Adrenal gland (tissue), 12 donors: ENCODE data around the gene RNU1-1. TPM values are rescaled to one million over a fixed set of nuclear protein-coding genes. Genes with fewer than 3 reads are reported as not detected.
"Not testable (repeated sequence)": the region's sequence is repeated elsewhere in the genome, so short reads cannot be mapped to it uniquely, and the experiment has no call there.

Source experiments
- DNase-seq, 7 donors: peaks; one replicate each; pipeline ENCODE4 v3.0.0-alpha.2; 2019 to 2020
- H3K27ac ChIP-seq, 5 donors: fragments of 200-600 bp; sonication (generic) in 4 of 5; 1 replicate in 3 of 5; 2 replicates in 2 of 5; pipeline versions ENCODE4 v1.5.1 to v1.8.0; 2016 to 2020; ENCODE audit warnings: mild to moderate bottlenecking in 1 of 5
- H3K27me3 ChIP-seq: fragments of 200-600 bp; 2 replicates; pipeline ENCODE4 v1.8.0; 2021
- H3K36me3 ChIP-seq, 2 donors: fragments of 200-600 bp; replicated peaks in 1 of 2; 1 replicate in 1 of 2; 2 replicates in 1 of 2; pipeline versions ENCODE4 v1.5.1 to v1.8.0; 2018 to 2022
- H3K4me1 ChIP-seq, 2 donors: fragments of 200-600 bp; replicated peaks in 1 of 2; 1 replicate in 1 of 2; 2 replicates in 1 of 2; pipeline versions ENCODE4 v1.5.1 to v1.8.0; 2018 to 2021
- H3K4me3 ChIP-seq, 4 donors: fragments of 200-600 bp; sonication (generic) in 3 of 4; one replicate each; pipeline ENCODE4 v1.5.1; 2016 to 2018
- H3K9me3 ChIP-seq, 3 donors: fragments of 200-600 bp; sonication (generic) in 1 of 3; replicated peaks in 1 of 3; 1 replicate in 2 of 3; 2 replicates in 1 of 3; pipeline versions ENCODE4 v1.5.1 to v1.8.0; 2016 to 2021
- CTCF ChIP-seq, 6 experiments: fragments of 450-650 bp in 4 of 6; fragments of 200-600 bp in 2 of 6; sonication (generic) in 1 of 6; IDR thresholded peaks; 1 replicate in 5 of 6; 2 replicates in 1 of 6; pipeline versions ENCODE4 v1.5.1 to v1.8.0; 2016 to 2021; ENCODE audit warnings: antibody characterized with exemption in 6 of 6, mild to moderate bottlenecking in 2 of 6, moderate library complexity in 1 of 6
- POLR2A ChIP-seq, 2 donors: fragments of 450-650 bp; IDR thresholded peaks; one replicate each; pipeline ENCODE4 v1.6.1; 2017; ENCODE audit warnings: antibody characterized with exemption in 2 of 2, mild to moderate bottlenecking in 2 of 2, moderate library complexity in 1 of 2
- WGBS, 4 donors: extraction: QIAGEN DNeasy Blood & Tissue Kit in 2 of 4; methylation state at CpG; one replicate each; pipeline versions ENCODE4 v1.1.5 to v1.1.7; 2013 to 2017; 5-methylcytosine and 5-hydroxymethylcytosine counted together
- intact Hi-C, 2 donors: fragments of 100-400 bp; cut with DNase I; formaldehyde crosslinking; loops; one replicate each; pipeline versions ENCODE4 v1.14.1 to v1.15.0; 2022 to 2023
- polyA plus RNA-seq, 3 donors: library from polyadenylated mRNA; stranded (reverse); fragments of 200-250 nt in 2 of 3; fragments of 350-450 nt in 1 of 3; fragmentation: Illumina TruSeq in 1 of 3; extraction: RNeasy Lipid Tissue Mini Kit (QIAGEN cat#74804) in 1 of 3; gene quantifications; one replicate each; pipeline ENCODE4 v1.2.3, GENCODE V29; 2013 to 2014
- total RNA-seq, 9 donors: library from RNA; depleted of rRNA in 4 of 9; stranded (reverse); fragments of >200 nt in 4 of 9; fragments of 120-200 nt in 1 of 9; fragmentation: NEBNext Ultra II Directional in 1 of 9; extraction: Animal tissue kit (Norgen Biotek cat#: 25700) in 1 of 9; gene quantifications; one replicate each; pipeline versions ENCODE4 v1.1.0 to v1.2.4, GENCODE V29; 2013 to 2023
- donor health status: healthy with polysubstance abuse.
- donor health status: Bipolar disorder and iron deficiency.
- donor health status: DM: yes; HTN: yes; CAD: no.
- donor health status: DM: no; HTN: no; CAD: no.
- donor health status: DM: no; HTN: no; CAD: no.
- donor health status: DM: yes; HTN: yes; CAD: no.

Gene RNU1-1
- total and polyA plus RNA-seq, 12 donors, result under 0.01 to 5,330 (median 1,268) TPM; not detected in 4

- Histone ChIP-seq H3K4me3 (no peak overlapping the region), H3K36me3 (peaks cover 0 to 20% of the 10 kb centered on the region in 2 donors), H3K27ac (no peak overlapping the region), H3K27me3 (no peaks in the 10 kb centered on the region), H3K9me3 (no peaks in the 10 kb centered on the region), H3K4me1 (no peaks in the 10 kb centered on the region)
- 73 to 84% (median 78%) methylated on average over 7 to 9 of the region's 9 CpGs for WGBS, 4 donors
- DNase-seq, result no peak
- intact Hi-C loops, result no loop called here
- TF ChIP-seq POLR2A (IDR thresholded peaks at IDR 0.05) (no peak), CTCF (IDR thresholded peaks at IDR 0.05) (no peak)
Observed at GRCh38 chr1:16491056-16491675, 22.9 kb downstream of the RNU1-1 start.

- H3K9me3 ChIP-seq, H3K4me3 ChIP-seq, H3K27me3 ChIP-seq, H3K4me1 ChIP-seq, H3K27ac ChIP-seq, intact Hi-C loops, DNase-seq: not testable (repeated sequence)
- H3K36me3 ChIP-seq, result peaks cover 0 to 35% of the 10 kb centered on the region in 2 donors
- WGBS, 4 donors, result 94 to 100% (median 97%) methylated on average over 7 to 9 of the region's 9 CpGs
Observed at GRCh38 chr1:16489195-16489880, 24.7 kb downstream of the RNU1-1 start.

- H3K36me3 ChIP-seq, result peaks cover 0 to 46% of the 10 kb centered on the region in 2 donors
- H3K27ac ChIP-seq, H3K4me1 ChIP-seq, H3K4me3 ChIP-seq, H3K27me3 ChIP-seq, intact Hi-C loops, DNase-seq, H3K9me3 ChIP-seq: not testable (repeated sequence)
Observed at GRCh38 chr1:16487011-16487410, 27.1 kb downstream of the RNU1-1 start.

- H3K4me1 ChIP-seq, intact Hi-C loops, H3K27me3 ChIP-seq, H3K9me3 ChIP-seq, H3K27ac ChIP-seq, H3K4me3 ChIP-seq, DNase-seq: not testable (repeated sequence)
- WGBS, 4 donors, result 85 to 96% (median 90%) methylated on average over 4 to 8 of the region's 8 CpGs
- peaks cover 0 to 47% of the 10 kb centered on the region in 2 donors for H3K36me3 ChIP-seq
Observed at GRCh38 chr1:16486316-16486715, 27.8 kb downstream of the RNU1-1 start.

GRCh38 chr1:16484931-16485330 is 29.2 kb downstream of the RNU1-1 start:
- Histone ChIP-seq H3K27ac (no peak overlapping the region), H3K4me1 (no peaks in the 10 kb centered on the region), H3K36me3 (peaks cover 0 to 51% of the 10 kb centered on the region in 2 donors), H3K27me3 (no peaks in the 10 kb centered on the region), H3K4me3 (no peak overlapping the region), H3K9me3 (no peaks in the 10 kb centered on the region)
- DNase-seq, result no peak
- no peak for TF ChIP-seq POLR2A (IDR thresholded peaks at IDR 0.05)
- no peak for TF ChIP-seq CTCF (IDR thresholded peaks at IDR 0.05)
- intact Hi-C loops, result no loop called here
- 89 to 93% (median 92%) methylated on average over 2 to 6 of the region's 6 CpGs for WGBS, 4 donors

GRCh38 chr1:16484501-16484835 is 29.6 kb downstream of the RNU1-1 start:
- no peak overlapping the region for H3K4me3 ChIP-seq
- no peak overlapping the region for H3K27ac ChIP-seq
- H3K27me3 ChIP-seq, result no peaks in the 10 kb centered on the region
- WGBS, 4 donors, result 94 to 100% (median 98%) methylated on average over 1 to 8 of the region's 8 CpGs
- H3K9me3 ChIP-seq, result no peaks in the 10 kb centered on the region
- TF ChIP-seq CTCF (IDR thresholded peaks at IDR 0.05) (no peak), POLR2A (IDR thresholded peaks at IDR 0.05) (no peak)
- DNase-seq, result no peak
- intact Hi-C loops, result no loop called here
- peaks cover 0 to 47% of the 10 kb centered on the region in 2 donors for H3K36me3 ChIP-seq
- H3K4me1 ChIP-seq, result no peaks in the 10 kb centered on the region

GRCh38 chr1:16483639-16484500 is 30.2 kb downstream of the RNU1-1 start:
- WGBS, 4 donors, result 76 to 94% (median 91%) methylated on average over 23 to 45 of the region's 45 CpGs
- H3K4me1 ChIP-seq, H3K27ac ChIP-seq, H3K4me3 ChIP-seq, H3K9me3 ChIP-seq, H3K27me3 ChIP-seq, intact Hi-C loops, DNase-seq: not testable (repeated sequence)
- peaks cover 0 to 42% of the 10 kb centered on the region in 2 donors for H3K36me3 ChIP-seq
